Skeletal muscle satellite cell (primary cell): Measurements from ENCODE around the gene AMPH.
"Not testable (repeated sequence)": the region's sequence is repeated elsewhere in the genome, so short reads cannot be mapped to it uniquely, and the experiment has no call there.

Source experiments
- H3K27me3 ChIP-seq: 2 replicates; pipeline ENCODE4 v1.7.0; 2013; ENCODE audit warnings: low read length; ENCODE audit not compliant: control insufficient read depth, insufficient read depth
- H3K36me3 ChIP-seq: 2 replicates; pipeline ENCODE4 v1.7.0; 2013; ENCODE audit warnings: mild to moderate bottlenecking, control low read depth, low read length; ENCODE audit not compliant: insufficient read depth
- H3K4me1 ChIP-seq: 2 replicates; pipeline ENCODE4 v1.7.0; 2013; ENCODE audit warnings: low read length; ENCODE audit not compliant: control insufficient read depth, insufficient read depth
- H3K4me2 ChIP-seq: 2 replicates; pipeline ENCODE4 v1.7.0; 2013; ENCODE audit warnings: mild to moderate bottlenecking, low read length
- H3K4me3 ChIP-seq: 2 replicates; pipeline ENCODE4 v1.7.0; 2013; ENCODE audit warnings: low read length
- H3K9ac ChIP-seq: 2 replicates; pipeline ENCODE4 v1.7.0; 2013; ENCODE audit warnings: mild to moderate bottlenecking, low read depth, low read length, moderate library complexity
- H3K9me3 ChIP-seq: replicated peaks from 2 replicates; pipeline ENCODE4 v1.7.0; 2013; ENCODE audit warnings: mild to moderate bottlenecking, control low read depth, low read length

Gene AMPH

GRCh38 chr7:38383281-38383680 lies 247.9 kb downstream of the AMPH start:
- Histone ChIP-seq H3K4me3 (no peak overlapping the region), H3K4me2 (no peak overlapping the region), H3K27me3 (no peaks in the 10 kb centered on the region), H3K36me3 (no peaks in the 10 kb centered on the region), H3K4me1 (peaks cover 15% of the 10 kb centered on the region), H3K9ac (no peak overlapping the region), H3K9me3 (no peaks in the 10 kb centered on the region)

GRCh38 chr7:38382684-38383083 lies 248.5 kb downstream of the AMPH start:
- Histone ChIP-seq H3K27me3 (no peaks in the 10 kb centered on the region), H3K9ac (no peak overlapping the region), H3K36me3 (no peaks in the 10 kb centered on the region), H3K9me3 (no peaks in the 10 kb centered on the region), H3K4me3 (no peak overlapping the region), H3K4me2 (no peak overlapping the region), H3K4me1 (peaks cover 15% of the 10 kb centered on the region)

- H3K9me3 ChIP-seq, result no peaks in the 10 kb centered on the region
- H3K4me1 ChIP-seq, result no peaks in the 10 kb centered on the region
- no peak overlapping the region for H3K9ac ChIP-seq
- H3K4me2 ChIP-seq, result no peak overlapping the region
- H3K27me3 ChIP-seq, result no peaks in the 10 kb centered on the region
- no peaks in the 10 kb centered on the region for H3K36me3 ChIP-seq
- H3K4me3 ChIP-seq, result no peak overlapping the region
Measured at GRCh38 chr7:38375453-38375852, 255.7 kb downstream of the AMPH start.

GRCh38 chr7:38374507-38374906 lies 256.7 kb downstream of the AMPH start:
- H3K9ac ChIP-seq, result no peak overlapping the region
- no peaks in the 10 kb centered on the region for H3K27me3 ChIP-seq
- peaks cover 2% of the 10 kb centered on the region for H3K4me1 ChIP-seq
- H3K36me3 ChIP-seq, result no peaks in the 10 kb centered on the region
- no peak overlapping the region for H3K4me3 ChIP-seq
- H3K4me2 ChIP-seq, result no peak overlapping the region
- no peaks in the 10 kb centered on the region for H3K9me3 ChIP-seq

GRCh38 chr7:38373155-38373554 lies 258.0 kb downstream of the AMPH start:
- no peaks in the 10 kb centered on the region for H3K27me3 ChIP-seq
- H3K4me3 ChIP-seq, result no peak overlapping the region

GRCh38 chr7:38372290-38372689 lies 258.9 kb downstream of the AMPH start:
- no peak overlapping the region for H3K4me2 ChIP-seq
- H3K4me3 ChIP-seq, result no peak overlapping the region
- H3K9ac ChIP-seq, result no peak overlapping the region
- no peaks in the 10 kb centered on the region for H3K9me3 ChIP-seq
- no peaks in the 10 kb centered on the region for H3K27me3 ChIP-seq
- H3K36me3 ChIP-seq, result no peaks in the 10 kb centered on the region
- H3K4me1 ChIP-seq, result peaks cover 8% of the 10 kb centered on the region

More at GRCh38 chr7:38373155-38373554, 258.0 kb downstream of the AMPH start:
- Histone ChIP-seq H3K4me1 (peaks cover 3% of the 10 kb centered on the region), H3K36me3 (no peaks in the 10 kb centered on the region), H3K9ac (no peak overlapping the region), H3K4me2 (no peak overlapping the region), H3K9me3 (no peaks in the 10 kb centered on the region)

- Histone ChIP-seq H3K27me3 (no peaks in the 10 kb centered on the region), H3K9me3 (no peaks in the 10 kb centered on the region), H3K9ac (peak overlapping the region; percentile 35), H3K4me2 (peak overlapping the region; percentile 62), H3K4me1 (peaks cover 11% of the 10 kb centered on the region), H3K36me3 (no peaks in the 10 kb centered on the region), H3K4me3 (peak overlapping the region; percentile 27)
Measured at GRCh38 chr7:38369816-38370493, 261.2 kb downstream of the AMPH start.

GRCh38 chr7:38368191-38368605 lies 263.0 kb downstream of the AMPH start:
- Histone ChIP-seq H3K9ac (no peak overlapping the region), H3K4me1 (peaks cover 11% of the 10 kb centered on the region), H3K4me3 (no peak overlapping the region), H3K4me2 (no peak overlapping the region), H3K9me3 (no peaks in the 10 kb centered on the region), H3K27me3 (no peaks in the 10 kb centered on the region), H3K36me3 (no peaks in the 10 kb centered on the region)

GRCh38 chr7:38367301-38367890 lies 263.8 kb downstream of the AMPH start:
- Histone ChIP-seq H3K4me3 (no peak overlapping the region), H3K27me3 (no peaks in the 10 kb centered on the region), H3K4me1 (peaks cover 11% of the 10 kb centered on the region)

GRCh38 chr7:38363379-38363778 lies 267.8 kb downstream of the AMPH start:
- not testable (repeated sequence) for H3K4me1 ChIP-seq, H3K9me3 ChIP-seq

More at GRCh38 chr7:38367301-38367890, 263.8 kb downstream of the AMPH start:
- Histone ChIP-seq H3K9me3 (no peaks in the 10 kb centered on the region), H3K4me2 (no peak overlapping the region), H3K36me3 (no peaks in the 10 kb centered on the region), H3K9ac (no peak overlapping the region)

GRCh38 chr7:38362611-38363237 lies 268.4 kb downstream of the AMPH start:
- not testable (repeated sequence) for H3K4me3 ChIP-seq, H3K9me3 ChIP-seq, H3K9ac ChIP-seq, H3K4me1 ChIP-seq, H3K27me3 ChIP-seq, H3K36me3 ChIP-seq, H3K4me2 ChIP-seq

More at GRCh38 chr7:38363379-38363778, 267.8 kb downstream of the AMPH start:
- H3K36me3 ChIP-seq, H3K27me3 ChIP-seq, H3K4me2 ChIP-seq, H3K9ac ChIP-seq, H3K4me3 ChIP-seq: not testable (repeated sequence)
